ENCODE measurements around the gene NMT1.

The NMT1 gene

GRCh38 chr17:45107293-45108010 lies 46.3 kb downstream of the NMT1 start:
- no peak for TF ChIP-seq CTCF (IDR thresholded peaks at IDR 0.05; ENCODE audit: extremely low read depth, insufficient read depth, missing control alignments)
- DNase-seq (ENCODE audit: low spot score) = no peak
- in situ Hi-C loops (cut with MboI; ENCODE audit: low pct_unique_long_range_greater_than_20kb, low sequenced_read_pairs, unreplicated experiment) = no loop called here

- in situ Hi-C loops (cut with MboI; ENCODE audit: low pct_unique_long_range_greater_than_20kb, low sequenced_read_pairs, unreplicated experiment) = no loop called here
- DNase-seq (ENCODE audit: low spot score) = no peak
- TF ChIP-seq CTCF (IDR thresholded peaks at IDR 0.05; ENCODE audit: extremely low read depth, insufficient read depth, missing control alignments) = no peak
These were observed 46.9 kb downstream of the NMT1 start for GRCh38 chr17:45108051-45108450.

GRCh38 chr17:45108595-45109521 lies 47.7 kb downstream of the NMT1 start:
- no peak for DNase-seq (ENCODE audit: low spot score)
- in situ Hi-C loops (cut with MboI; ENCODE audit: low pct_unique_long_range_greater_than_20kb, low sequenced_read_pairs, unreplicated experiment) = no loop called here
- no peak for TF ChIP-seq CTCF (IDR thresholded peaks at IDR 0.05; ENCODE audit: extremely low read depth, insufficient read depth, missing control alignments)

GRCh38 chr17:45110676-45111611 lies 49.8 kb downstream of the NMT1 start:
- DNase-seq (ENCODE audit: low spot score) = no peak
- in situ Hi-C loops (cut with MboI; ENCODE audit: low pct_unique_long_range_greater_than_20kb, low sequenced_read_pairs, unreplicated experiment) = no loop called here
- TF ChIP-seq CTCF (IDR thresholded peaks at IDR 0.05; ENCODE audit: extremely low read depth, insufficient read depth, missing control alignments) = no peak

- in situ Hi-C loops (cut with MboI; ENCODE audit: low pct_unique_long_range_greater_than_20kb, low sequenced_read_pairs, unreplicated experiment) = no loop called here
- no peak for TF ChIP-seq CTCF (IDR thresholded peaks at IDR 0.05; ENCODE audit: extremely low read depth, insufficient read depth, missing control alignments)
- no peak for DNase-seq (ENCODE audit: low spot score)
These were observed 50.7 kb downstream of the NMT1 start for GRCh38 chr17:45111850-45112249.

Data from GM13977 (cell line).